ENCODE data around the gene POLR1G. TPM values are rescaled to one million over a fixed set of nuclear protein-coding genes. Genes with fewer than 3 reads are reported as not detected.

The POLR1G gene, protein sequence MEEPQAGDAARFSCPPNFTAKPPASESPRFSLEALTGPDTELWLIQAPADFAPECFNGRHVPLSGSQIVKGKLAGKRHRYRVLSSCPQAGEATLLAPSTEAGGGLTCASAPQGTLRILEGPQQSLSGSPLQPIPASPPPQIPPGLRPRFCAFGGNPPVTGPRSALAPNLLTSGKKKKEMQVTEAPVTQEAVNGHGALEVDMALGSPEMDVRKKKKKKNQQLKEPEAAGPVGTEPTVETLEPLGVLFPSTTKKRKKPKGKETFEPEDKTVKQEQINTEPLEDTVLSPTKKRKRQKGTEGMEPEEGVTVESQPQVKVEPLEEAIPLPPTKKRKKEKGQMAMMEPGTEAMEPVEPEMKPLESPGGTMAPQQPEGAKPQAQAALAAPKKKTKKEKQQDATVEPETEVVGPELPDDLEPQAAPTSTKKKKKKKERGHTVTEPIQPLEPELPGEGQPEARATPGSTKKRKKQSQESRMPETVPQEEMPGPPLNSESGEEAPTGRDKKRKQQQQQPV
- 5.3 TPM for total RNA-seq

DNA sequence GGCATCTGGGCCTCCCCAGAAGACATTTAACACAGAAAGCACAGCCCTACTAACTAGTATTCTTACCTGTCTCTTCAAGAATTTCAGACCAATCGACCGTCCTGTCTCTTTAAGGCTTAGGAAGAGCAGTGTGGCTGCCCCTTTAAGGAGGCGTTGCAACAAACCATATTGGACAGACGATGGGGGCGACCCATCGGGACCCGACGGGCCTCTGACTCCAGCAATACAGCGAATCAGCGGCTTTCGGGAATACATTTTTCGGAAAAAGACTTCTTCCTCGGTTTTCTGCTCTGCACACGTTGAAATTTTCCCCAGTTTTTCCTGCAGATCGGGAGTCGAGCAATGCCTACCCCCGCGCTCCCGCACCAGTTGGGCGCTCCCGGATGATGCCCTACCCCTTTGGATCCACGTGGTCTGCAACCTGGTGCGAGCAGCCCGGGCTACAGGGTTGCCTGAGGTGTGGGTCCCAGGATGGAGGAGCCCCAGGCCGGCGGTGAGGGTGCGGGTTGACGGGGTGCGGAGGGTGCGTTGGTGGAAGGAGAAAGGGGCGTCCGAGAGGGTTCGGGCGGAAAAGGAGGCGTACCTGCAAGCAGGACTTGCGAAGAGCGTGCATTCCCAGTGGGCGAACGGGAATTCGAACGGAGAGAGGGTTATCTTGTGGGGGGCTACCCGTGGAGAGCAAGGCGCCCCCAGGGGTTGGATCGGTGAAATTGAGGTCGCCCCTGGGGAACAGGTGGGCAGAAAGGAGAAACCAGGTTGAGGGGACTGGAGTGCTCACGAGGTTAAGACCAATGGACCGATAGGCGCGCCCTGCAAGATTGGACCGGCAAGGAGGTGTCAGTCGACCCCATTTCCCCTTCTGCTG lies at the start of gene POLR1G:
POLR1G (plus strand) TSS at position 419 of the 865 bp plus-strand sequence; CDS start at position 472, 53 bp downstream.
- DNase-seq, result peak; percentile 85

DNA sequence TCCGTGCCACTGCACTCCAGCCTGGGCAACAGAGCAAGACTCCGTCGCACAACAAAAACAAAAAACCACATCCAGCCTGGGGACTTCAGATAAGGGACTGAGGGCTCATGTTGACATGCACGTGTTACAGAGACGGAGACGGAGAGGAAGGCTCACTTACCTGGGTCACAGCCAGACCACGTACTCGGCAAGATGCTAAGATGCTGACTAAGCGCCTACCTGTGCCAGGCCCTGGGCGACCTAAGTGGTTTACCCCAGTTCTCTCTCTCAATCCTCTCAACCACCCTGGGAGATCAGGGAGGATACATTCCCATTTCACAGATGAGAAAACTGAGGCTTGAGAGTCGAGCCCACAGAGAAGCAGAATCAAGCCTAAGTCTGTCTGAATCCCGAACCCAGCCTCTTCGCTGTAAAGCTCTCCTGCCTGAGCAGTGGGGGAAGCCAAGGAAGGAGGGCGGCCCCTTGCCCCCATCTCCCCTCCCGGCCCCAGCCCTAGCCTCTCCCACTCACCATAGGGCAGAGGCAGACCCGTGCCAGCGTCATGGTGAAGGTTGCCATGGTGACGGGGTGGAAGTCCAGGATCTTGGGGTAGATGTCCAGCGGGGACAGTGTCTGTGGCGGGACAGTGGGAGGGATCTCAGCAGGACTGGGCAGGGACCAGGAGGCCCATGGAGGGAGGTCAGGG lies 49.5 kb upstream of the POLR1G start:
- no peak for DNase-seq

GRCh38 chr19:45357445-45357783 lies 49.0 kb upstream of the POLR1G start:
- no peak for DNase-seq

- no peak for DNase-seq
Observed at GRCh38 chr19:45358213-45358792, 48.1 kb upstream of the POLR1G start.

DNA sequence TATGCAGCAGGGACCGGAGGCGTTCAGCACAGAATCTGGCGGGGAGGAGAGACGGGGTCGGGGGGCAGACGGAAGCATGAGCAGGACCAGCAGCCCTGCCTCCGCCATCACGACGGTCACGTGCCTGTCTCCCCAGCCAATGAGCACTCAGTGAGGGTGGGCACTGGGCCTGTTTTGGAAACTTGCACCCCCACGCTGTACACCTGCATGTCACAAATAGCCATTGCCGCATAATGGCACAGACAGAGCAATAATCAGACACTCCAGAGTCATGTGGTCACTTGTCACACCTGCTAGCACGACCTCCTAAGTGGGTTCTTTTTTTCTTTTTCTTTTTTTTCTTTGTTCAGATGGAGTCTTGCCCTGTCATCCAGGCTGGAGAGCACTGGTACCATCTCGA lies 44.8 kb upstream of the POLR1G start:
- no peak for DNase-seq

DNA sequence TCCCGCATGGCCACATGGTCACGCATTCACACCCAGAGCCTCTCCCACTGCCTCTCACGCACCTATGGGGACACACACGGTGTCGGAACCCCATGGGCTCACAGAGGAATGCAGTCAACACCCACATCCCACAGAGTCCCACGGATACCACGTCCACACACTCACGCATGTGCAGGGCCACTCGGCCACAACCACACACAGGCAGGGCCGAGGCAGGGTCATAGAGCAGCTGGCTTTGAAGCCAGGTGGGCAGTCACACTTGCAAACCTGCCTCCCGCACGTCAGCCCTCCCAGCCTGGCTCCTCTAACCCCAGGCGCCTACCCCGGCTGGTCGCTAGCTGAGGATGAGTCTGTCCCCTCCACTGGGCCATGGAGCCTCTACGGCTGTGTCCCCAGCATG lies 44.2 kb upstream of the POLR1G start:
- DNase-seq, result no peak

DNA sequence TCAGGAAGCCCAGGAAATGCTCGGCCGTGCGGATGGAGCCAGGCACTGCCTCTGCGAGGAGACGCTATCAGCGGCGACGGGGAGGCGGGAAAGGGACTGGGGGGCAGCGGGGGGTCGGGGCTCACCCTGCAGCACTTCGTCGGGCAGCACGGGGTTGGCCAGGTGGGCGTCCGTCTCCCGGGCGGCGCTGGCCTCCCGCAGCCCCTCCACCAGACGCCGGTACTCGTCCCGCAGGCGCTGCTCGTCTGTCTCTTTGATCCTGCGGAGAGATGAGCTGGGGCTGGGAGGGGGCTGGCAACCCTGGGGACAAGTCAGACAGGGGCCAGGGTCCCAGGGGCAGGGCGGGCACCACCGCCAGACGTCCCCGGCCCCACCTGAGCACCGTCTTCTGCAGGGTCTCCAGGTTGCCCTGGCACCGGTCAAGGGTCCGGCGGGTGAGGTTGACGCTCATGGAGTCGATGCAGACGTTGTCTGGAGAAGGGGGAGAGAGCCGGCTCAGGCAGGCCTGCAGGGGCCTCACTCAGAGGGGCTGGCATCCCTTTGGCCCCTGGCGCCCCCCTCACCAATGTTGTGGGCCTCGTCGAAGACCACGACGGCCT lies 42.5 kb upstream of the POLR1G start:
- no peak for DNase-seq

- DNase-seq, result no peak
Observed at GRCh38 chr19:45364696-45365095, 41.7 kb upstream of the POLR1G start.

- DNase-seq, result no peak
Observed at GRCh38 chr19:45368127-45368526, 38.3 kb upstream of the POLR1G start.

- no peak for DNase-seq
Observed at GRCh38 chr19:45368737-45369340, 37.6 kb upstream of the POLR1G start.

DNA sequence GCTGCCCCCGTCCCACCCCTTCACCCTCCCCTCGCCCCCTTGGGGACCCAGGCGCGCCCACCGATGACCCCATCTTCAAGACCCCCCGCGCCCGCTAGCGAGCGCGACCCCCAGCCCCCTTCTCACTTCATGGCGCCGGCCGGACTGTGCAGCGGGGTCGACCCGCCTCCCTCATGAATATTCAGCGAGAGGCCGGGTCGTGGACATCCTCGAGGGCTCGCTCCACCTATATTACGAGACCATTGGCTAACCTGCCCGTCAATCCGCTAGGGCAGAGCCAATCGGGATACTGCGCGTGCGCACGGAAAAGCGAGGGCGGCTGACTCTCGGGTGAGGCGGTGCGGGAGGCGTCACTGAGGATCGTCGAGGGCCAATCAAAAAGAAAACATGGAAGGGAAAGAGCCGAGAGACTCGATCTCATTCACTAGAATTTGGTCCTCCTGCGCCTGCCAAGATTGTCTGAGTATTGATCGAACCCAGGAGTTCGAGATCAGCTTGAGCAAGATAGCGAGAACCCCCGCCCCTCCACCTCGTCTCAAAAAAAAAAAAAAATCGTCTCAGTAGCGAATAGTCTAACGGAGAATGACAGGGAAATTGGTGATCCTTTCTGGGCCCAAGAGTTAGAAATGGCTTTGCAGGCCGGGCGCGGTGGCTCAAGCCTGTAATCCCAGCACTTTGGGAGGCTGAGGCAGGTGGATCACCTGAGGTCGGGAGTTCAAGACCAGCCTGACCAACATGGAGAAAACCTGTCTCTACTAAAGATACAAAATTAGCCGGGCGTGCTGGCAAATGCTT lies 35.8 kb upstream of the POLR1G start, which contains the start of gene ERCC2:
ERCC2 (minus strand) TSS at position 164 of the 795 bp plus-strand sequence; CDS start at position 131, 33 bp downstream.
- DNase-seq, result peak; percentile 99

DNA sequence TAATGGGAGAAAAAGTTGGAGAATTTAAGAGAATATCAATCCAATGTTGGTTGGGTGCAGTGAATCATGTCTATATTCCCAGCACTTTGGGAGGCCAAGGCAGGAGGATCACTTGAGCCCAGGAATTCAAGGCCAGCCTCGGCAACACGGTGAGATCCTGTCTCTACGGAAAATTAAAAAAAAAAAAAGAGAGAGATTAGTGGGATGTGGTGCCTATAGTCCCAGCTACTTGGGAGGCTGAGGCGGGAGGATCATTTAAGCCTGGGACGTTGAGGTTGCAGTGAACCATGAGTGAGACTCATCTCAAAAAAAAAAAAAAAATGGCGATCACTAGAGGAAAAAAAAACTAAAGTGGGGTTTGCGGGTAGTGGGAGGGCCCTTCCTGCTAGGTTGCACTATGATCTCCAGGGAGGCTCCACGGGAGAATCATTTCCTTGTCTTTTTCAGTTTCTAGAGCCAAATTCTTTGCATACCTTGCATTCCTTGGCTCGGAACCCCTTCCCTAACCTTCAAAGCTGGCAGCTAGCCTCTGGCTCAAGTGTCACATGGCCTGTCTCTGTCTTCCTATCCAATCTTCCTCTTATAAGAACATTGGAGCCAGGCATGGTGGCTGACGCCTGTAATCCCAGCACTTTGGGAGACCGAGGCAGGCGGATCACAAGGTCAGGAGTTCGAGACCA lies 30.3 kb upstream of the POLR1G start:
- DNase-seq, result no peak

DNA sequence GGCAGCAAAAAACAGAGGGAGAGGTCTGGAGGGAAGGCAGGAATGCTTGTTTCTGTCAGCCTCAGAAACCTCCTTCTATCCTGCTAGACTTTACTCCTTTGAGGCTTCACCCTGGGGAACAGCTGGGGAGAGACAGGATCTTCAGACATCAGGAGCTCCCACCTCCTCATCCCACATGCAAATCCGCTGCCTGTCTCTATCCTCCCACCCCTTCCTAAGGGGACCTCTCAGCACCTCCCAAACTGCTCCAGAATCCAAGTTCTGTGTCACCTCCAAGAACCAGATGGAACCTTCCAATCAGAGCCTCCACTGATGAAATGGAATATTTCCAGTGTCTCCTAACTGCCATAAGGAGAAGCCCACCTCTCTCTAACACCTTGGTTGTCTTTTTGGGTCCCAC lies 26.3 kb upstream of the POLR1G start:
- DNase-seq, result no peak

- no peak for DNase-seq
Observed at GRCh38 chr19:45382426-45382825, 24.0 kb upstream of the POLR1G start.

- no peak for DNase-seq
Observed at GRCh38 chr19:45385392-45386221, 20.8 kb upstream of the POLR1G start.

DNA sequence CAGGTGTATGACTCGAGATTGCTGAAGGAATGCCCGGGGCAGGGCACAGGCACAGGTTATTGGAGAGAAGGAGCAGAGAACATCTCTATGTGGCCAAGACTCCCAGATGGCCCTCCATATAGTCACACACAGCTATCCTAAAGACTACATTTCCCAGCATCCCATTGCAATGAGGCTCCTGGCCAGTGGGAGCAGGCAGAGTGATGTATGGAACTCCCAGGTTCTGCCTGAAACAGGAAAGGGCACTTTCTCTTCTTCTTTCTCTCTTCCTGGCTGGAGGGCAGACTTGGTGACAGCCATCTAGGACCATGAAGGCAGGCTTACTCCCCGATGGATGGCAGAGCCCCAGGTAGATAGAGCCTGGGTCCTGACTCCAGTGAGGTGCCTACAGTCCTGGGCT lies 15.1 kb upstream of the POLR1G start:
- no peak for DNase-seq

DNA sequence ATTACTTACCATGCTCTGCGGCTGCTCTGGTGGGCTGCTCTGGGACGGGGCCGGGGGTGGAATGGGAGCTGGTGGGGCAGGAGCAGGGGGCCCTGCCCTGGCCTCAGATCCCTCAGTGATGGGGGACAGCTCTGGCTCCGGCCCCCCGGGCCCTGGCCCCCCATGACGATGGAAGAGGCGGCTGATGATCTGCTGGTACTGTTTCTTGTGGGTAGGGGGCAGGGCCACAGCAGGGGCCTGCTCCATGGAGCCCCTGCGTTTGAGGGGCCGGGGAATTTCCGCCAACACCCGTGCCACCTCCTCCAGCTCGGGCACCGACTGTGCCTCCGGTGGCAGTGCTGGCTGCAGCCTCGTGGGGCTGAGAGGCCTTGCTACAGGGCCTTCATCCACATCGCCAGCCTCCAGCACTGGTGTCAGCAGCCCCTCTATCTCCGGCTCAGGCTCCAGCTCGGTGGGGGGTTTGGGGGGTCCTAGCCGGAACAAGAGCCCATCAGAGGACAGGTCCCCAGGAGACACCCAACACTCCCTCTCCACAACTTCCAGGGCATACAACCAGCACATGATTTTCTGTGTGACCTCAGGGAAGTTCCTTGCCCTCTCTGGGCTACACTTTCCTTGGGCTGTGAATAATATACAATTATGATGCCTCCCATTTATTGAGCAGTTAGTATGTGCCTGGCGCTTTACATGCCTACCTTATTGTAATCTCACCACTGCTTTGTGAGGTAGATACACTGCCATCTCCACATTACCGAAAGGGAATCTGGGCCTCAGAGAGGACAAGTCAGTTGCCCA lies 14.4 kb upstream of the POLR1G start:
- no peak for DNase-seq

All from occipital lobe (tissue), 2 donors.